Psoas muscle (tissue), 8 donors: ENCODE data around the gene UHRF2. TPM values are rescaled to one million over a fixed set of nuclear protein-coding genes. Genes with fewer than 3 reads are reported as not detected.
"Not testable (repeated sequence)": the region's sequence is repeated elsewhere in the genome, so short reads cannot be mapped to it uniquely, and the experiment has no call there.

Experiments used
- ATAC-seq, 4 donors: fragments of 200-7000 bp; cut with Tn5 transposase; one replicate each; pipeline ENCODE4 v1.9.1; 2020; ENCODE audit warnings: moderate library complexity in 3 of 4, mild to moderate bottlenecking in 2 of 4
- DNase-seq, 2 donors: peaks; one replicate each; pipeline ENCODE4 v3.0.0-alpha.2; 2020
- H3K27ac ChIP-seq: fragments of 200-600 bp; one replicate; pipeline ENCODE4 v1.8.0; 2022
- H3K27me3 ChIP-seq, 3 donors: fragments of 200-600 bp in 1 of 3; one replicate each; pipeline versions ENCODE4 v1.6.1 to v1.8.0; 2013 to 2022; ENCODE audit warnings: low read length in 2 of 3, mild to moderate bottlenecking in 2 of 3, moderate library complexity in 1 of 3; ENCODE audit not compliant: insufficient read depth in 3 of 3
- H3K36me3 ChIP-seq, 2 donors: fragments of 200-600 bp in 1 of 2; one replicate each; pipeline versions ENCODE4 v1.6.1 to v1.8.0; 2013 to 2022; ENCODE audit warnings: low read depth in 1 of 2, mild to moderate bottlenecking in 1 of 2, moderate library complexity in 1 of 2; ENCODE audit not compliant: insufficient read depth in 1 of 2
- H3K4me1 ChIP-seq: fragments of 200-600 bp; one replicate; pipeline ENCODE4 v1.8.0; 2022
- H3K4me3 ChIP-seq: fragments of 200-600 bp; one replicate; pipeline ENCODE4 v1.8.0; 2022; ENCODE audit warnings: mild to moderate bottlenecking
- H3K9me3 ChIP-seq: fragments of 200-600 bp; one replicate; pipeline ENCODE4 v1.8.0; 2022
- CTCF ChIP-seq: fragments of 200-600 bp; IDR thresholded peaks from one replicate; pipeline ENCODE4 v1.8.0; 2022; ENCODE audit warnings: antibody characterized with exemption
- WGBS, 3 donors: extraction: QIAGEN DNeasy Blood & Tissue Kit; methylation state at CpG; one replicate each; pipeline versions ENCODE4 v1.1.6 to v1.1.7; 2013; 5-methylcytosine and 5-hydroxymethylcytosine counted together
- intact Hi-C, 2 donors: fragments of 100-400 bp; cut with DNase I; formaldehyde crosslinking; loops; one replicate each; pipeline versions ENCODE4 v1.11.0 to v1.14.2; 2022
- polyA plus RNA-seq, 3 donors: library from polyadenylated mRNA; stranded (reverse); fragments of 200-250 nt; gene quantifications; one replicate each; pipeline ENCODE4 v1.2.3, GENCODE V29; 2013
- total RNA-seq, 4 donors: library from RNA; stranded (reverse); fragmentation: NEBNext Ultra II Directional in 2 of 4; extraction: Animal tissue kit (Norgen Biotek cat#: 25700) in 2 of 4; gene quantifications; one replicate each; pipeline versions ENCODE4 v1.2.1 to v1.2.4, GENCODE V29; 2021 to 2023
- donor health status: healthy with polysubstance abuse.
- donor health status: DM: no; HTN: no; CAD: no; lungs with moderate emphysema.
- donor health status: Bipolar disorder and iron deficiency.
- donor health status: healthy.
- donor health status: DM: yes; HTN: yes; CAD: no.
- donor health status: DM: no; HTN: no; CAD: no.
- donor health status: DM: no; HTN: no; CAD: no.
- donor health status: DM: yes; HTN: yes; CAD: no.

The UHRF2 gene
- total and polyA plus RNA-seq, 7 donors, result 11.2 to 18.2 (median 13.0) TPM

- Histone ChIP-seq H3K36me3 (no peaks in the 10 kb centered on the region), H3K27me3 (no peaks in the 10 kb centered on the region), H3K27ac (no peak overlapping the region), H3K9me3 (no peaks in the 10 kb centered on the region), H3K4me1 (peaks cover 47% of the 10 kb centered on the region), H3K4me3 (no peak overlapping the region)
- ATAC-seq (no peak), DNase-seq (no peak)
- no peak for TF ChIP-seq CTCF
- intact Hi-C loops, result no loop called here
- 68 to 75% (median 68%) methylated on average over 5 of the region's 5 CpGs for WGBS, 3 donors
Observed at GRCh38 chr9:6450641-6451375, 37.8 kb downstream of the UHRF2 start.

- peaks cover 25% of the 10 kb centered on the region for H3K4me1 ChIP-seq
- DNase-seq, H3K36me3 ChIP-seq, intact Hi-C loops, H3K9me3 ChIP-seq, H3K27ac ChIP-seq, ATAC-seq, H3K4me3 ChIP-seq, H3K27me3 ChIP-seq: not testable (repeated sequence)
- WGBS, 3 donors, result 96 to 98% (median 97%) methylated on average over 4 of the region's 4 CpGs
Observed at GRCh38 chr9:6455292-6455691, 42.3 kb downstream of the UHRF2 start.

GRCh38 chr9:6458704-6459103 is 45.7 kb downstream of the UHRF2 start:
- H3K4me1 ChIP-seq, H3K9me3 ChIP-seq, H3K27ac ChIP-seq, H3K27me3 ChIP-seq, ATAC-seq, H3K36me3 ChIP-seq, H3K4me3 ChIP-seq, DNase-seq, intact Hi-C loops: not testable (repeated sequence)
- 93 to 100% (median 98%) methylated on average over 2 to 4 of the region's 4 CpGs for WGBS, 3 donors

- no peak for DNase-seq
- no peak for TF ChIP-seq CTCF
- no peaks in the 10 kb centered on the region for H3K4me1 ChIP-seq
- H3K9me3 ChIP-seq, result no peaks in the 10 kb centered on the region
- 90 to 95% (median 95%) methylated on average over 5 of the region's 5 CpGs for WGBS, 3 donors
- no peaks in the 10 kb centered on the region for H3K27me3 ChIP-seq
- no peak overlapping the region for H3K27ac ChIP-seq
- no peak for ATAC-seq
- intact Hi-C loops, result no loop called here
- H3K36me3 ChIP-seq, result peaks cover 0 to 8% of the 10 kb centered on the region in 2 donors
- H3K4me3 ChIP-seq, result no peak overlapping the region
Observed at GRCh38 chr9:6459718-6460117, 46.7 kb downstream of the UHRF2 start.

GRCh38 chr9:6460189-6460768 is 47.3 kb downstream of the UHRF2 start:
- ATAC-seq (no peak), DNase-seq (no peak)
- 97 to 98% (median 98%) methylated on average over 5 of the region's 5 CpGs for WGBS, 3 donors
- Histone ChIP-seq H3K36me3 (peaks cover 0 to 8% of the 10 kb centered on the region in 2 donors), H3K4me1 (no peaks in the 10 kb centered on the region), H3K27me3 (no peaks in the 10 kb centered on the region), H3K27ac (no peak overlapping the region), H3K9me3 (no peaks in the 10 kb centered on the region), H3K4me3 (no peak overlapping the region)
- TF ChIP-seq CTCF, result no peak
- intact Hi-C loops, result no loop called here
